Ammon's horn (tissue), 1 donor: ENCODE results near the gene ICE2.

Source experiments
- DNase-seq: peaks from one replicate; pipeline ENCODE4 v3.0.0-alpha.2; 2016; ENCODE audit warnings: low spot score

The ICE2 gene

DNA sequence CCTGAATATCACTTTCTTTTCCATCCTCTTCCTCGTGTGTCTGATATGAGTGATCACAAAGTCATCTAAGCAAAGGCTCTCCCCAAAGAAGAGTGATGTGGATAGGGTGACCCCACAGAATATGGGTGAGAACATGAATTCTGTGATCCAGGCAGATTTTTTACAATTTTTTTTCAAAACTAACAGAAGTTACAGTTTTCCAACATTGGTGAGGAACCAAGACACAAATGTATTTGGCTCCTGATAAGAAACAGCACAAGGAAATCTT is 108.1 kb downstream of the ICE2 start:
- no peak for DNase-seq

DNA sequence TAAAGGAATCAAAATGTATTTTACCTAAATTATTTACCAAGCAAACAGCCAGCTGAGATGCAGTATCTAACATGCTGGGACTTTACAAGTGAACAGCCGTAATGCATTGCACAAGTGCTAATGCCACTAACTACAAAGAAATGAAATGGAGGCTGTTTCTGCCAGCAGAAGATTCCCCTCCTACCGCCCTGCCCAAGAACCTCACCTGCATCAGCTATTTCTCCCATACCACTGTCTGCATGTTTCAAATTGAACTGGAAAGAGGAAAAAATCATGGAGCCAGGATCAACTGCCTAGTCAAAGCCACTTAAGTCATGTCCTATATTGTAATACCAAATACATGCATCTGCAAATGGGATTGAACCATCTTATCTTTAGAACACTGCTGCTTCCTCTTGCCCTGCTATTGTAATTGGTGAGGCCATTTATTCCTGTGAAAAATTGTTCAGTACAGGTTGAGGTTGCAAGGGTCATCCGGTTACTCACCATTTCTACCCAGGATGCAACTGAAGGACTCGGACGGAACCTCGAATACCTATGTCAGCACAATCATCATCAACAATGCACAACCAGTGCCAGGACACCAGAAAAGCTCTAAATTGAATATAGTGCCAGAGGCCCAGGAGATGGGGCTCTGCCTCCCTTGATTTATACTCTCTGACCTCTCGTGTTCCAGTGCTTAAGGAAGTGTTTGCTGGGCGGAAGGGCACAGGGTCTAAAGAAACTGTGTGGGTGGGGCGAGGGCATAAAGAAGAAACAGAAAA is 108.7 kb downstream of the ICE2 start:
- no peak for DNase-seq

DNA sequence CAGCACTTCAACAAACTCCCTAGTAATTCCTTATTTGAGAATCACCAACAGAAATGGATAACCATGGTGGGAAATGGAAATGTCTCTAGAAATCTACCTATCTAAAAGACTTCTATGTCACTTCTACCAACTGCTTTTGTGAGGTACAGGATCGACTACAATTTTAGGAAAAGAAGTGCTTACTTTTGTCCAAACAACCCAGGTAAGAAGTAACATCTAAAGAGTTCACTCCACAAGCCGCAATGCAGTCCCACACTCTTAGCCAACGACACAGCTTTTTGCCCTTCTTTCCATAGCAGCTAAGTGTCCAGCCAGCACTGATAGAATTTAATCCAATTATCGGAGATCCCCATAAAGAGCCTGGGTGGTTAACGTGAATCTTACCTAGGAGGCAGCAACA is 109.2 kb downstream of the ICE2 start:
- no peak for DNase-seq
